Measurements from ENCODE around the gene DCTN3.

GRCh38 chr9:34665381-34666250 lies 45.3 kb upstream of the DCTN3 start:
- TF ChIP-seq POLR2A (IDR thresholded peaks at IDR 0.05) (peak in 1 of 2 donors; percentile 35), CTCF (IDR thresholded peaks at IDR 0.05) (peak in 2 of 12 donors; percentile 4 to 20)
